HG03196 (cell line): ENCODE measurements around the gene CPEB2.

ENCODE experiments used
- ATAC-seq: cut with Tn5 transposase; IDR thresholded peaks from one replicate; pipeline ENCODE4 v1.9.1; 2021; ENCODE audit not compliant: unreplicated experiment

The CPEB2 gene

GRCh38 chr4:15001869-15002658 lies at the start of gene CPEB2:
Gene CPEB2, plus strand, starts transcription at chr4:15002481. Its CDS starts 193 bp downstream, at chr4:15002674.
- ATAC-seq, result peak; percentile 64

DNA sequence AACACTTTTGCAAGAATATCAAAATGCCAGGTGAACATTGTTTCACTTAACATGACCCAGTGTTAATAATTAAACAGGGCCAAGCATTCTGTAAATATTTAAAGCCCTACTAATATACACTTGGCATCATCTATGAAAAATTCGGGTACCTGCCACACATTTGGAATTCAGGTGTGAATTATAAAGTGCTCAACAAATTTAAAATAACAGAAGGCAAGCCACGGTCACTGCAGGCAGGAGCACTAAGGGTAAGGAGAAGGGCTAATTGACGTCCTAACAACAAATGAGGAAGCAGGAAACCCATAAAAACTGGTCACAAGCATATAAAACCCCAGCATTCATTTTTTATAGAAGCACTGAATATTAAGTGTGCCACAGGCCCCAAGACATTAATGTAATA lies 43.8 kb upstream of the CPEB2 start:
- no peak for ATAC-seq

- ATAC-seq, result no peak
Measured at GRCh38 chr4:14961292-14961691, 41.0 kb upstream of the CPEB2 start.

DNA sequence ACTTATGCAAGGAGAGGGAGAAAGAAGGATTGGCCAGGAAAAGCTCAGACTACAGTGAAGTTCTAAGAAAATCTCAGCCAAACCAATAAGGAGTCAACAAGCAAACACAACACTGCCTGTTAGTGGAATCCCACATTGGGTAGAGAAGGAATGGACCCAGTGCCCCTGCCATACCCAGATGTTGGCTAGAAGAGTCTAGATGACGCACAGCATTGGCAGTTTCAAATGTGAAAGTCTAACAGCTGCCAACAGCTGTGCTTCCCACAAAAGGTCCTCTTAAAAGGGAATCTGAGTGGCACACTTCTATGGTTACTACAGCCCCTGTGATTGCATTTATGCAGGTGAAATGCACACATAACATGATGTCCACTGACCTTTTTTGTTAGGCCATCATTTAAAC lies 37.2 kb upstream of the CPEB2 start:
- ATAC-seq, result no peak

- ATAC-seq, result no peak
Measured at GRCh38 chr4:14967982-14968381, 34.3 kb upstream of the CPEB2 start.

GRCh38 chr4:14977830-14978229 lies 24.5 kb upstream of the CPEB2 start:
- no peak for ATAC-seq

DNA sequence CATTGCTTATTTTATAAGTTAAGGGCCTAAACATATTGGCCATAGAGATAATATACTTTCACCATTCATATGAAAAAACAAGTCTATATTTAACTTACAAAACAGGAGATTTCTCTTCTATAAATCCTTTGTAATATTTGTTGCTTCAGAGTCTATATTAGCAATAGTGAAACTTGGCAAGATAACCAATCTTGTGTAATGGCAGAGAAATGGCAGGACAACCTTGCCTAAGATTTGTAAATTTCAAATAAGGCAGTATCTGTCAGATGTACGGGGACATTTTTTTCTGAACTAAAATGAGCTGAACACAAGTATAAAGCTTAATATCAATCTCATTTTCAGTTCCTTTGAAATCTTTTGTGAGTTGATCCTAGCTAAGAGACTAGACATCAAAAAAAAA lies 17.8 kb upstream of the CPEB2 start:
- no peak for ATAC-seq

DNA sequence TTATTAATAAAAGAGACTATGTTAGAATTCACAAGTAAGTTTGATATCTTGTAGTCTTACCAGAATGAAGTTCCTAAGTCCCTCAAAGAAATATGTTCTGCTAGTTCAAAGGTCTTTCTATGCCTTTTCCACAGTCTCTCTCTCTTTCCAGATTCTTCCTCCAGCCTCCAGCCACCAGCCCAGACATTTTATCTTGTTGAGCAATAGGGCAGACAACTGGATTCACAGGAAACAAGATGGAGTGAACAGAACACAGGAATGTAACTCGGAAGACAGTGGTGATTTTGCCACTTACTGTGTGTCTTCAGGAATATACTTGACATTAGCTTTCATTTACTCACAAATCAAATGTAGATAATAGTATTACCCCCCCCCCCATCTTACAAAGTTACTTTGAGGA lies 17.1 kb upstream of the CPEB2 start:
- no peak for ATAC-seq

DNA sequence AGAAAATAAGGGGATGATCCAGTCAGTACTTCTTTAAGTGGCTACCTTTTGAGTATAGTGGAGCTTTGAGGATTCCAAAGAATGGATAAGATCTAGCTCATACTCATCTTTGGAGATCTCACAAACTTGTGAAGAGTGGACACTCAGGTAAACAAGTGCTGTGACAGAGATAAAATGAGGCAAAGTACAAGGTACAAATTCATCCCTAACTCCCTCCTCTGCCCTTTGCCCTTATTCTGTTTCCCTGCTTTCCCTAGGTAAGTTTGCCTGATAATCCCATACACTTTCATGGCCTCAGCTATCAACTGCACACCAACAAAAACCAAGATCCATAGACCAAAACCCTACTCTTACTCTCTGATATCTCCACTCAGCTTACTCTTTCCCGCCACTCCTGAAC lies 16.4 kb upstream of the CPEB2 start:
- no peak for ATAC-seq

GRCh38 chr4:14987054-14987453 lies 15.2 kb upstream of the CPEB2 start:
- no peak for ATAC-seq

- no peak for ATAC-seq
Measured at GRCh38 chr4:14990484-14990883, 11.8 kb upstream of the CPEB2 start.

- no peak for ATAC-seq
Measured at GRCh38 chr4:14994242-14994641, 8.0 kb upstream of the CPEB2 start.

DNA sequence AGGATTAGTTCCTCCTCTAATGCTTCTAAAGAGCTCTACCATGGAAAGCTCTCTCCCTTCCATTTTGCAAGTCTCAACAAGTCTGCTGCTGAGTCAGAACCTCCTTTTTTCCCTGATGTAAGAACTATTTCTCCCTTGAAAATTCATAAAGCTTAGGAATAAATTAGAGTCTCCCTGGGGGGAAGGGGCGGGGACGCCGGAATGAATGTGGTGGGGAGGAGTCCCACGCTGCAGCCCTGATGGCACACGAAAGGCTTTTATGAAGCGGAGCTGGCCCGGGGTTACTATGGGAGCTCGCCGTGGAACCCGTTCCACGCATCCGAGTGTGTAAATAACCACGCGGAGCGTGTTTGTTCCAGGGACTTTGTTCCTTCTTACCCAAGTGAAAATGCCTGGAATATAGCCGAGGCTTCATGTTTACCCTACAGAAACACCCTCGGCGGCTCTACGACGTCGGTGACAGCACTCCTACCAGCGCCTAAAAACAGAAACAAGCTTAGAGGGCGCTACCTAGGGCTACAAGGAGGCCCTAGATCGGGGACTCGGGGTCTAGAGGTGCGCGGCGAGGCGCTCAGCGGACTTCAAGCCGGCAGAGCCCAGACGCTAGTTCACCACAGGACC lies 923 bp upstream of the CPEB2 start:
- peak; percentile 16 for ATAC-seq

DNA sequence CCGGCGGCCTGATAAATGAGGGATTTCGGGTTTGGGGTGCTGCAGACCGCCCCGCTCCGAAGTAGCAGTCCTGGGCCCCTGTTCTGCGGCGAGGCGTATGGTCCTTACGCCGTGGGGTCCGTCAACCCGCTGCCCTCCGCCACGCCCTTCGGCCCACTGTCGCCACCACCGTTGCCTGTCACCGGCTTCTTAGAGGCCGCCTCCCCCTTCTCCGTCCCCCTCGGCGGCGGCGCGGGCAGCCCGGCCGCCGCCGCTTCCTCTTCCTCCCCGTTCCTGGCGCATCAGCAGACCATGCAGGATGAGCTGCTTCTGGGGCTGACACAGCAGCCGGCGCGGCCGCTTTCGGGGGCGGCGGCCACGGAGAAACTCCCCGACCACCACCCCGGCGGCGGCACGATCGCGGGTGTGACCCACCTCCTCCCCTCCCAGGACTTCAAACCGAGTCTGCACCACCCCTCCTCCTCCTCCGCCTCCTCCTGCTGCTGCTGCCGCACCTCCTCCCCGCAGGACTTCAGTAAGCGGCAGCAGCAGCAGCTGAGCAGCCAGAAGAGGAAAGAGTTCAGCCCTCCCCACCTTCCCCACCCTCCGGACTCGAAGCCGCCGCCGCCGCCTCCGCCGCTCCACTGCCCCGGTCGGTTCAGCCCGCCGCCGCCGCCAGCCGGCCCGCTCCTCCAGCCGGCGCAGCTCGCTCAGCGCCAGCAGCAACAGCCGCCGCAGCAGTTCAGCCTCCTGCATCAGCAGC lies 549 bp downstream of the CPEB2 start:
- ATAC-seq, result peak; percentile 24

GRCh38 chr4:15003401-15003890 lies 1.2 kb downstream of the CPEB2 start:
- peak; percentile 5 for ATAC-seq

GRCh38 chr4:15003891-15004738 lies 1.8 kb downstream of the CPEB2 start:
- no peak for ATAC-seq

DNA sequence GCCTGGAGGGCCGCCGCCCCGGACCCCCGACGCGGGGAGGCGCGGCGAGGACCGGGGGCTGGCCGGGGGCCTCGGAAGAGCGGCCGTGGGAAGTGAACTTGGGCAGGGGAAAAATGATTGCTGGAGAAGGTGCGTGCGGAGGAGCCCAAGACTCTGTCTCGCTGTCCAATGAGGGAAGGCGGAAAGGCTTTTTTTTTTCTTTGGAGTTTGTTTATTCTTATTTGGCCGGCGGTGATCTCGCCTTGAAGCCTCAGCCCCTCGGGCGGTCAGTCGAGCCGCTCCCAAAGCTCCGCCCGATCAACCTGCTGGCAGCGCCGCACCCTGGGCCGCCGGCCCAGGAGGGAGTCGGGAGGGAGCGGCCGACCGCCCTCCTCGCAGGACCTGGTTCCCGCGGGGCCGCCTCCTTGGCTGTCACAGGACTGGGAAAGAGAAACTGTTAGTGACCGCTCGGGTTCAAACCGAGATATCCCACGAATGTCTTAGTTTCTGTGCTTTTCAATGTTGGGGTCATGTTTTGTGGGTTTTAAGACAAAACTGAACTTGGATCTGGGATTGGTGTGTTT lies 2.5 kb downstream of the CPEB2 start:
- ATAC-seq, result no peak

DNA sequence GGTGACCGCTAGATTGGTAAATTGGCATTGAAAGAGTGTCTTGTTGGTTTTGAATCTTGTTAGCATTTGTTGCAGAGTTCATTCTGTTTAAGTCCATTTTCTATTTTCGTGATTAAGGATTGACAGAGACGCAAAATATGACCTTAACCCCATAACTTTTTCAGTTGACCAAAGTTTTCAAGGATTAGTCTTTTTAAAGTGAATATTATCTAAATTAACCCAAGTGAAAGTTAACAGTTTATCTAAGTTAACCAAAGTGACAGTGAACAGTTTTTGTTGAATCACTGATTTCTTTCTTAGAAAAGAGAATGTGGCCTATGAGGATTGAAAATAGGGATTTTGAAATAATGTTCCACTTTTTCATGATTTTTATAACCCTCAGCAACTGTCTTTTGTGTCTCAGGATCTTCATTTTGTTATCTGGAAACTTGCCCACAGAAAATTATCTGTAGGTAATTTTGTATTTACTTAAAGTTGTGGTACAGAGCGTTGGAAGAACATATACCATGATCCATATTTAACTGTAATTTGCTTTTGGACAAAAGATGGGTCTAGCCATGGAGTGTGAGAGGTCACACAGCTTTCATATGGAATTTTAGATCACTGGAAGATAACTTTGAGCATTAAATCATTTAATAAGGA lies 3.3 kb downstream of the CPEB2 start:
- ATAC-seq, result no peak

- ATAC-seq, result no peak
Measured at GRCh38 chr4:15006416-15007024, 4.2 kb downstream of the CPEB2 start.

DNA sequence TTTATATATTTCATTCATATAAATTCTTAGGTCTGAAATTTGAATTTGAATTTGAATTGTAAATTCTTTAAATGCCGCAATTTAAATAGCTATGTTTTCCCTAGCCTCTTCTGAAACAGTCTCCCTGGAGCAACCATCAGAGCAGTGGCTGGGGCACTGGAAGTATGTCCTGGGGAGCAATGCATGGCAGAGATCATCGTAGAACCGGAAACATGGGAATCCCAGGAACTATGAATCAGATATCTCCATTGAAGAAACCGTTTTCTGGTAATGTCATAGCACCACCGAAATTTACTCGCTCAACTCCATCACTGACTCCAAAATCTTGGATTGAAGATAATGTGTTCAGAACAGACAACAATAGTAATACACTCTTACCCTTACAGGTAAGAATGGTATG lies 4.9 kb downstream of the CPEB2 start:
- ATAC-seq, result no peak
